DND-41 (cell line): ENCODE data around the gene TRIM56.
"Not testable (repeated sequence)": the region's sequence is repeated elsewhere in the genome, so short reads cannot be mapped to it uniquely, and the experiment has no call there.

ENCODE experiments used
- ATAC-seq: fragments of 200-7000 bp; cut with Tn5 transposase; 3 replicates; pipeline ENCODE4 v1.9.1; 2021; ENCODE audit warnings: low read depth; ENCODE audit not compliant: insufficient read depth
- DNase-seq: peaks from one replicate; pipeline ENCODE4 v3.0.0-alpha.2; 2020
- H2AFZ ChIP-seq: 2 replicates; pipeline ENCODE4 v1.6.0; 2012; ENCODE audit warnings: low read depth, low read length
- H3K27ac ChIP-seq: 2 replicates; pipeline ENCODE4 v1.5.1; 2012; ENCODE audit warnings: low read length, inconsistent platforms
- H3K27me3 ChIP-seq: fragments of 200-600 bp; sonication (generic); 2 replicates; pipeline ENCODE4 v1.6.0; 2012; ENCODE audit warnings: low read length, mild to moderate bottlenecking, inconsistent platforms; ENCODE audit not compliant: insufficient read depth, poor library complexity
- H3K36me3 ChIP-seq: 2 replicates; pipeline ENCODE4 v1.5.1; 2012; ENCODE audit warnings: low read length, inconsistent platforms; ENCODE audit not compliant: insufficient read depth
- H3K4me1 ChIP-seq: 2 replicates; pipeline ENCODE4 v1.5.1; 2012; ENCODE audit warnings: mild to moderate bottlenecking, low read length; ENCODE audit not compliant: insufficient read depth
- H3K4me2 ChIP-seq: 2 replicates; pipeline ENCODE4 v1.6.0; 2012; ENCODE audit warnings: mild to moderate bottlenecking, moderate library complexity, low read length, inconsistent platforms; ENCODE audit not compliant: insufficient read depth
- H3K4me3 ChIP-seq, 2 experiments: fragments of 200-600 bp in 1 of 2; shearing (Covaris generic) in 1 of 2; 2 replicates each; pipeline ENCODE4 v1.5.1; 2012 to 2016; ENCODE audit warnings: inconsistent platforms in 2 of 2, low read length in 2 of 2, mild to moderate bottlenecking in 2 of 2, low read depth in 1 of 2, moderate library complexity in 1 of 2
- H3K79me2 ChIP-seq: 2 replicates; pipeline ENCODE4 v1.6.0; 2012; ENCODE audit warnings: low read length, inconsistent platforms; ENCODE audit not compliant: insufficient read depth
- H3K9ac ChIP-seq: 2 replicates; pipeline ENCODE4 v1.6.0; 2012; ENCODE audit warnings: low read depth, mild to moderate bottlenecking, inconsistent platforms, low read length, moderate library complexity
- H3K9me3 ChIP-seq: 2 replicates; pipeline ENCODE4 v1.5.1; 2012; ENCODE audit warnings: low read length, moderate library complexity, mild to moderate bottlenecking, inconsistent platforms; ENCODE audit not compliant: insufficient read depth, severe bottlenecking
- H4K20me1 ChIP-seq: 2 replicates; pipeline ENCODE4 v1.6.0; 2012; ENCODE audit warnings: low read length; ENCODE audit not compliant: insufficient read depth
- CTCF ChIP-seq: IDR thresholded peaks from 2 replicates; pipeline ENCODE4 v1.5.1; 2012; ENCODE audit warnings: borderline replicate concordance, low read length, moderate library complexity, mild to moderate bottlenecking; ENCODE audit not compliant: poor library complexity, severe bottlenecking; ENCODE audit errors: extremely low read depth
- EZH2 ChIP-seq: IDR thresholded peaks from 3 replicates; pipeline ENCODE4 v1.6.1; 2012; ENCODE audit warnings: borderline replicate concordance, low read depth, mild to moderate bottlenecking, moderate library complexity, low read length, inconsistent platforms; ENCODE audit not compliant: severe bottlenecking

TRIM56 gene

DNA sequence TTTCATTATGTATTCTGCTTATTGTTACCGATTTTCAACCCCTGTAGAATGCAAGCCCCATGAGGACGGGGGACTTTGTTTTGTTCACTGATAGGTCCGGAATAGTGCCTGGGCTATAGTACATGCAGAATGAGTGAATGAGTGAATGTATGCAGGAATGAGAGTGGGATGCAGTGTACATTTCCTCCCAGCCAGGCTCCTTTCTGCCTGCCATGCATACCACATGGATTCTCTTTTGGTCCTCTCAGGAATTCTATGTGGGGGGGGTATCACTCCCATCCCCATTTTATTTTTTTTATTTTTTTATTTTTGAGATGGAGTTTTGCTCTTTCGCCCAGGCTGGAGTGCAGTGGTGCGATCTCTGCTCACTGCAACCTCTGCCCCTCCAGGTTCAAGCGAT is 16.7 kb downstream of the TRIM56 start:
- no peak overlapping the region for H3K9ac ChIP-seq
- H3K27me3 ChIP-seq: no peaks in the 10 kb centered on the region
- H3K4me2 ChIP-seq: no peak overlapping the region
- H3K27ac ChIP-seq: no peak overlapping the region
- H3K4me1 ChIP-seq: no peaks in the 10 kb centered on the region
- ATAC-seq (no peak), DNase-seq (no peak)
- no peak overlapping the region for H3K4me3 ChIP-seq
- H3K9me3 ChIP-seq: no peaks in the 10 kb centered on the region
- H3K79me2 ChIP-seq: no peaks in the 10 kb centered on the region
- no peaks in the 10 kb centered on the region for H3K36me3 ChIP-seq
- H4K20me1 ChIP-seq: peaks cover 4% of the 10 kb centered on the region; the same call in 1 of the 2 replicates
- TF ChIP-seq EZH2: no peak
- no peak for TF ChIP-seq CTCF
- H2AFZ ChIP-seq: no peak overlapping the region

GRCh38 chr7:101103701-101104100 is 18.4 kb downstream of the TRIM56 start:
- H3K4me2 ChIP-seq, H4K20me1 ChIP-seq, DNase-seq, ATAC-seq, H3K79me2 ChIP-seq, H3K27ac ChIP-seq, H3K4me3 ChIP-seq, H3K27me3 ChIP-seq, H3K9me3 ChIP-seq, H3K4me1 ChIP-seq, H2AFZ ChIP-seq, H3K36me3 ChIP-seq, H3K9ac ChIP-seq: not testable (repeated sequence)

- TF ChIP-seq EZH2 (no peak), CTCF (no peak)
- no peaks in the 10 kb centered on the region for H3K4me1 ChIP-seq
- H4K20me1 ChIP-seq: no peaks in the 10 kb centered on the region; the same call in 1 of the 2 replicates
- no peak overlapping the region for H3K27ac ChIP-seq
- H2AFZ ChIP-seq: no peak overlapping the region
- H3K9me3 ChIP-seq: no peaks in the 10 kb centered on the region
- no peaks in the 10 kb centered on the region for H3K27me3 ChIP-seq
- H3K36me3 ChIP-seq: no peaks in the 10 kb centered on the region
- H3K79me2 ChIP-seq: no peaks in the 10 kb centered on the region
- DNase-seq (no peak), ATAC-seq (no peak)
- H3K4me2 ChIP-seq: no peak overlapping the region
- no peak overlapping the region for H3K4me3 ChIP-seq
- no peak overlapping the region for H3K9ac ChIP-seq
These were observed 19.0 kb downstream of the TRIM56 start for GRCh38 chr7:101104193-101104713.

DNA sequence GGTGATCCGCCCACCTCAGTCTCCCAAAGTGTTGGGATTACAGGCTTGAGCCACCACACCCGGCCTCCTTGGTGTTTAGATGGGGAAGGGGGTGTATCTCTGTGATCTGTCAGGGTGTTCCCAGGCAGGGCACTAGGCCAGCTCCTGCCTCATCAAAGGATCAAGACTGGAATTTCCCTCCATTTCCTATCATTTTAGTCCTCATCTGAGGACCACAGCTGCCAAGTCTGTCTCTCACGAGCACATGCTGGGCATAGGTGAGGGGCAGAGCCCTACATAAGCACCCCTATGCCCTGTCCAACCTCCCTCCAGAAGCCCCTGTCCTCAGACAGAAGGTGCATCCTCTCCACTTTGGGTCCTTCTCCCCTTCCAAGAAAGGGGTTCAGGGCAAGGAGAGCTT is 19.5 kb downstream of the TRIM56 start:
- no peak for TF ChIP-seq EZH2
- no peak for TF ChIP-seq CTCF

GRCh38 chr7:101105248-101105647 is 20.0 kb downstream of the TRIM56 start:
- not testable (repeated sequence) for H4K20me1 ChIP-seq, H3K4me1 ChIP-seq, H3K79me2 ChIP-seq, H3K4me2 ChIP-seq, H3K4me3 ChIP-seq, ATAC-seq, H3K9ac ChIP-seq, DNase-seq, H3K36me3 ChIP-seq, H3K9me3 ChIP-seq, H2AFZ ChIP-seq, H3K27ac ChIP-seq, H3K27me3 ChIP-seq

More for the DNA sequence above, 19.5 kb downstream of the TRIM56 start:
- no peak overlapping the region for H3K9ac ChIP-seq
- no peaks in the 10 kb centered on the region for H3K9me3 ChIP-seq
- no peak overlapping the region for H3K4me2 ChIP-seq
- no peak for DNase-seq
- H3K36me3 ChIP-seq: no peaks in the 10 kb centered on the region
- H3K4me3 ChIP-seq: no peak overlapping the region
- H3K79me2 ChIP-seq: no peaks in the 10 kb centered on the region
- ATAC-seq: no peak
- no peak overlapping the region for H2AFZ ChIP-seq
- H3K27me3 ChIP-seq: no peaks in the 10 kb centered on the region
- no peak overlapping the region for H3K27ac ChIP-seq
- H4K20me1 ChIP-seq: no peaks in the 10 kb centered on the region; the same call in 1 of the 2 replicates
- H3K4me1 ChIP-seq: no peaks in the 10 kb centered on the region
